NOMO-1 treated with DMSO at 0.1 percent for 48 hours (cell line): ENCODE results near the gene TVP23A.
"Not testable (repeated sequence)": the region's sequence is repeated elsewhere in the genome, so short reads cannot be mapped to it uniquely, and the experiment has no call there.

Experiments
- DNase-seq: peaks from one replicate; lab custom pipeline; 2025; ENCODE audit not compliant: unreplicated experiment; lab: John Stamatoyannopoulos, UW

TVP23A gene

DNA sequence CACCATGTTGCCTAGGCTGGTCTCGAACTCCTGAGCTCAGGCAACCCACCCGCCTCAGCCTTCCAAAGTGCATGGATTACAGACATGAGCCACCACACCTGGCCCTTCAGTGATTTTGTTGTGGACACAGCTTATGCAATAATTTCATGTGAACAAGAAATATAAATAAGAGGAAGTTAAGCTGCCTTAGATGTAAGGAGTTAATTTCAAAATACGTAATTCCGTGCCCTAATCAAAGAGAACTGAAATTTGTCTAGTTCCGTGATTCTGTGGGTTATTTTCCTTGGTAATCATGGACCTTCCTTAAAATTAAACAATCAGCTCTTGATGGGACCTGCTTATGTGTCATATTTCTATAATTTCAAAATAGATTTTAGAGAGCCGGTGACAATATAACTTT, 11.9 kb downstream of the TVP23A start:
- DNase-seq, result peak; percentile 96

GRCh38 chr16:10805334-10805733, 13.3 kb downstream of the TVP23A start:
- no peak for DNase-seq

GRCh38 chr16:10799736-10800135, 18.9 kb downstream of the TVP23A start:
- DNase-seq, result no peak

GRCh38 chr16:10791048-10791447, 27.5 kb downstream of the TVP23A start:
- DNase-seq, result no peak

- not testable (repeated sequence) for DNase-seq
These were observed 30.0 kb downstream of the TVP23A start for GRCh38 chr16:10788630-10789029.

GRCh38 chr16:10787304-10787703, 31.3 kb downstream of the TVP23A start:
- DNase-seq, result no peak

DNA sequence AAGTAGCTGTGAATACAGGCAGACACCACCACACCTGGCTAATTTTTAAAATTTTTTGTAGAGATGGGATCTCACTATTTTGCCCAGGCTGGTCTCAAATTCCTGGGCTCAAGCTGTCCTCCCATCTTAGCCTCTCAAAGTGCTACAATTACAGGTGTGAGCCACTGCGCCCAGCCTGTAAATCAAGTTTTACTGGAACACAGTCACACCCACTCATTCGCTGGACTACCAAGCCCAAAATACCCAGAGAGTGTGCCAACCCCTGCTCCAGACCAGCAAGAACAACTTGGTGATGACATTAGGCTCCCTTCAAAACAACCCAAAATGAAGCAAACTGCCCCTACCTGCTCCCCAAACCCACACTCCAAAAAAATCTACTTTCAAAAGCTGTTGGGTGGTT, 36.0 kb downstream of the TVP23A start:
- DNase-seq, result no peak

- no peak for DNase-seq
These were observed 38.0 kb downstream of the TVP23A start for GRCh38 chr16:10780628-10781027.

- not testable (repeated sequence) for DNase-seq
These were observed 38.7 kb downstream of the TVP23A start for GRCh38 chr16:10779908-10780307.

DNA sequence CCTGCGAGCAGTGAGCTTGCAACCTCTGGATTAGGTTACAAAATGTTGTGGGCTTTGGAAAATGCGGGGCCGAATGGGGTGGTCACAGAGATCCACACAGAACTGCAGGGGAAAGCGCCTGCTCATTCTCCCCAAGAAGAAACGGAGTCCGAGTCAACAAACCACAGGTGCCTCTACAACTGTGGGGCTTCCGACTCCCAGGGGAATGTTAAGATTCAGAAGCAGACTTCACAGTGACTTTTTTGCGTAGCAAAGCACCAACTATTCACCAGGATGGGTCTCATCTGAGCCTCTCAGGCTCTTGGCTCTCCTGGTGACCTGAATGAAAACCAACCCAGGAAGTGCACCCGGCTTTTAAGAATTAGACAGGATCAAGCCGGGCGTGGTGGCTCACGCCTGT, 41.2 kb downstream of the TVP23A start:
- no peak for DNase-seq

- DNase-seq, result not testable (repeated sequence)
These were observed 41.7 kb downstream of the TVP23A start for GRCh38 chr16:10776923-10777322.

- DNase-seq, result no peak
These were observed 42.3 kb downstream of the TVP23A start for GRCh38 chr16:10776280-10776679.

- peak; percentile 97 for DNase-seq
These were observed 47.7 kb downstream of the TVP23A start for GRCh38 chr16:10770907-10771306.

- DNase-seq, result no peak
These were observed 49.2 kb downstream of the TVP23A start for GRCh38 chr16:10769381-10769780.

DNA sequence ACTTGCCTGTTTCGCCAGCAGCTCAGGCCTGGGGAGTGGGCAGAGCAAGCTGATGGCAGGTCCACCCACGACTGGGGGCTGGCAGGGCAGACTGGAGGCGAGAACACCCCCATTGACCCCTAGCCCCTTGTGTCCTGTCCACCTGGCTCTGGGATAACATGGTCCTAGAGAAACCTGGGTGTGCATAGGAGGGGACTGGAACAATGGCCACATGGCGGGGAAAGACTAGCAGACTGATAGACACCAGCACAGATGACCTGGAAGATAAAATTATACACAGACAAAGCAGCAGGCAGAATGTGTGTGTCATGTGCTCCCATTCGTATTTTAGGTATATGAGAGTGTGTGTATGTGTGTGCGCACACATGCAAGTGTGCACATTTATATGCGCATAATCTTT, 51.5 kb downstream of the TVP23A start:
- DNase-seq, result no peak

GRCh38 chr16:10765772-10766171, 52.8 kb downstream of the TVP23A start:
- DNase-seq, result no peak

DNA sequence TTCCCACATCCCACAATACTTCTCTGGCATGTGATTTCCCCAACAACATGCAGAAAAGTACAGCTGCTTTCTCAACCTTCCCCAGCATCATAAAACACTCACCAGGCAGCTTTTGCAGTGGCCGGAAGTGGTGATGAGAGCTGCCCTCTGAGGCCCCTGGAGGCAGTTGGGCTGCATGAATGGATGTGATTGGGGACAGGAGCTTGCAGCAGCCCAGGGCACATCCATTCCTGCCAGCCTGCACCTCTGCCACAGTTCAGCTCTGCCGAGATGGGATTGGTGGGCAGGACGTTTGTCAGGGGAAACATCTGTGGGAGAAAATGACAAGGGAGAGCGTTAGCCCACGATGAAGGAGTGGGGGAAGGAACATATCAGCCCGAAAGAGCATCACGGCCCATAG, 55.1 kb downstream of the TVP23A start:
- peak; percentile 90 for DNase-seq

DNA sequence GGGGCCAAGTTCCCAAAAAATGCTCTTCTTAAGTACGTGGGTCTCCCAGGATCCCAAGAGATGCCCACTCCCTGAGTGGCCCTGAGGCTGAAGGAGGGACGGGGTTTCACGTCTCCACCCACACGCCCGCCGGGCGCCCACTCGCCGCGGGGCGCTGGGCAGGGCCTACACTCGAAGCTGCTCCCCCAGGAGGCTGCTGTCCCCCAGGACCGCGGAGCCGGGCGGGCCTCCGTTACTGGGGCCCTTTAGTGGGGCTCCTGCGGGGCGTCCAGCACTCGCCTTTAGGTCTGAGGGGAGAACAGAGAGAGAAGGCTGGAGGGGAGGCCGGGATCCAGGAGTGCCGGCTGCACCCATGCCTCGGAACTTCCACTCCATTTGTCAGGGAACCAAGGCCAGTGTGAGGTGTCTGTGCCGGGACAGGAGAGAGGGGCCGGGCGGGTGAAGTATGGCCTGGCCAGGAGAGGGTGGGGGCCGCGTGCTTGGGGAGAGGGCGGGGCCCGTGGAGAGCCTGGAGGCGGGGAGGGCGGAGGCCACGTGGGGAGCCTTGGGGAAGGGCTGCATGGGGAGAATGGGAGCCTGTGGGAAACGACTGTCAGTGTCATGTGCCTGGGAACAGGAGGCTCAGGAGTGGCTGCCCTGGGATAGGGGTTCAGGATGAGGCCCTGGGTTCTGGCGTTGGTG, 56.1 kb downstream of the TVP23A start:
- no peak for DNase-seq

DNA sequence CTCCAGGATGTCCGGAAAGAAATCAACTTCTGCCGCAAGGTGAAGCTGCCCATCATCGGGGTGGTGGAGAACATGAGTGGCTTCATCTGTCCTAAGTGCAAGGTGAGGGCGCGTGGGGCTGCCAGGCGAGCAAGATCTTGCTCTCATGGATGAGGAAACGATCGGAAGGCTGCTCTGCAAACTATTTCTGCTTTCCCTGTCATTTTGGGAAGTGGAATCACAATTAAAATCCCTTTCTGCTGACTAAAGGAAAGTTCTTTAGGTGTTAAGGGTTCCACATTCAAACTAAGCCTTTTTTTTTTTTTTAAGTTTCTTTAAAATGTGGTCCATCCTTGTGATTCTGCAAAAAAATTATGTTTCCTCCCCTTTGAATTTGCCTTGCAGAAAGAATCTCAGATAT, 57.2 kb downstream of the TVP23A start:
- DNase-seq, result no peak

DNA sequence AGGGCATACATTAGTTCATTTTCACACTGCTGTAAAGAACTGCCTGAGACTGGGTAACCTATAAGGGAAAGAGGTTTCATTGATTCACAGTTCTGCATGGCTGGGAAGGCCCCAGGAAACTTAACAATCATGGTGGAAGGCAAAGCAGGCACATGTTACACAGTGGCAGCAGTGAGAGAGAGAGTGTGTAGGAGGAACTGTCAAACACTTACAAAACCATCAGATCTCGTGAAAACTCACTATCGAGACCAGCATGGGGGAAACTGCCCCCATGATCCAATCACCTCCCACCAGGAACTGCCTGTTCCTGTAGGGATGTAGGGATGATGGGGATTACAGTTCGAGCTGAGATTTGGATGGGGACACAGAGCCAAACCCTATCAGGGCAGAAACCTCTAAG, 57.7 kb downstream of the TVP23A start:
- DNase-seq, result no peak

GRCh38 chr16:10756574-10756973, 62.0 kb downstream of the TVP23A start:
- DNase-seq, result no peak

DNA sequence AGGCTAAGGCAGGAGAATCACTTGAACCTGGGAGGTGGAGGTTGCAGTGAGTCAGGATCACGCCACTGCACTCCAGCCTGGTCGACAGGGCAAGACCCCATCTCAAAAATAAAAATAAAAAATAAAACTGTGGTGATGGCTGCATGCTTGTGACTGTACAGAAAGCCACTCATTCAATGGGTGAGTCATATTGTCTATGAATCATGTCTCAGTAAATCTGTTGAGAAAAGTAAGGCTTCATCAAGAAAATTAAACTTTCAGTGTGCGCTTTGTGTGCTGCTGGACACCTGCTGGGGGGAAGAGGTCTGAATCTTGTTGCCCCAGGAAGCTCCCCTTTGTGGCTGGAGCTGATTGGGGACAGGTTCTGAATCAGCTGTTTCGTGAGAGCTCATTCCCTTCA, 63.7 kb downstream of the TVP23A start:
- DNase-seq, result no peak

DNA sequence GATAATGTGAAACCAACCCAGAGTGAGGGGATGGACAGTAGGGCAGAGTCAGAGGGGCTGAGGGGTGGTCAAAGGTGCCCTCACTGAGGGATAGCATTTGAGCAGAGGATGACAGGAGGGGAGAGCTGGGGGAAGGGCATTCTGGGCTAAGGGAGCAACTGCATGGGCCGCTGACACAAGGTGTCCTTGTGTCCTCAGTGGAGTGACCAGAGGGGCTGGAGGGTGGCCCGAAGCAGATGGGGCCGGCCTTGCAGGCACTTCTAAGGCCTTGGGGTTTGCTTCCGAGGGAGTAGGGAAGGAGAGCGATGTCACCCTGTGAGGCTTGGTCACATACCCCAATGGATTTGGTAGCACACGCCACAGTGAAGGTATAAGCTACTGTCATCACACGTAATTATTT, 64.9 kb downstream of the TVP23A start:
- DNase-seq, result no peak
